Hepatocyte (in vitro differentiated cells): Measurements from ENCODE around the gene TOR1AIP2. TPM values are rescaled to one million over a fixed set of nuclear protein-coding genes. Genes with fewer than 3 reads are reported as not detected.

Experiments
- DNase-seq: peaks from one replicate; pipeline ENCODE4 v3.0.0-alpha.2; 2016; ENCODE audit warnings: low spot score
- H2AFZ ChIP-seq: fragments of 200-600 bp; sonication (generic); 2 replicates; pipeline ENCODE4 v1.6.0; 2016; ENCODE audit warnings: antibody characterized with exemption, mild to moderate bottlenecking
- H3K27ac ChIP-seq: fragments of 200-600 bp; sonication (generic); 2 replicates; pipeline ENCODE4 v1.5.1; 2016; ENCODE audit warnings: mild to moderate bottlenecking
- H3K27me3 ChIP-seq: fragments of 200-600 bp; sonication (generic); 2 replicates; pipeline ENCODE4 v1.6.1; 2016
- H3K36me3 ChIP-seq: fragments of 200-600 bp; sonication (generic); replicated peaks from 2 replicates; pipeline ENCODE4 v1.5.1; 2016; ENCODE audit warnings: low read depth; ENCODE audit not compliant: insufficient read depth
- H3K4me1 ChIP-seq: fragments of 200-600 bp; sonication (generic); 2 replicates; pipeline ENCODE4 v1.5.1; 2016; ENCODE audit warnings: mild to moderate bottlenecking, moderate library complexity; ENCODE audit not compliant: insufficient read depth
- H3K4me2 ChIP-seq: fragments of 200-600 bp; sonication (generic); 2 replicates; pipeline ENCODE4 v1.6.0; 2016
- H3K4me3 ChIP-seq: fragments of 200-600 bp; sonication (generic); 2 replicates; pipeline ENCODE4 v1.5.1; 2016; ENCODE audit warnings: mild to moderate bottlenecking
- H3K79me2 ChIP-seq: fragments of 200-600 bp; sonication (generic); 2 replicates; pipeline ENCODE4 v1.6.0; 2017; ENCODE audit warnings: mild to moderate bottlenecking
- H3K9me2 ChIP-seq: fragments of 200-600 bp; sonication (generic); replicated peaks from 2 replicates; pipeline ENCODE4 v1.6.0; 2017; ENCODE audit warnings: mild to moderate bottlenecking; ENCODE audit not compliant: insufficient read depth
- H3K9me3 ChIP-seq: fragments of 200-600 bp; sonication (generic); 2 replicates; pipeline ENCODE4 v1.5.1; 2016; ENCODE audit warnings: low read depth, mild to moderate bottlenecking
- H4K20me1 ChIP-seq: fragments of 200-600 bp; sonication (generic); 2 replicates; pipeline ENCODE4 v1.6.0; 2016; ENCODE audit warnings: mild to moderate bottlenecking; ENCODE audit not compliant: insufficient read depth, poor library complexity, severe bottlenecking
- CTCF ChIP-seq: fragments of 200-600 bp; sonication (generic); IDR thresholded peaks from 2 replicates; pipeline ENCODE4 v1.5.1; 2016; ENCODE audit warnings: antibody characterized with exemption, mild to moderate bottlenecking; ENCODE audit not compliant: poor library complexity
- EZH2 ChIP-seq: fragments of 200-600 bp; sonication (generic); IDR thresholded peaks from 2 replicates; pipeline ENCODE4 v1.6.1; 2016; ENCODE audit warnings: antibody characterized with exemption, mild to moderate bottlenecking, borderline replicate concordance
- EZH2phosphoT487 ChIP-seq: fragments of 200-600 bp; sonication (generic); IDR thresholded peaks from one replicate; pipeline ENCODE4 v1.6.1; 2018; ENCODE audit warnings: antibody characterized with exemption, mild to moderate bottlenecking, low read depth, moderate library complexity; ENCODE audit not compliant: unreplicated experiment, severe bottlenecking
- WGBS: methylation state at CpG from one replicate; pipeline ENCODE4 v1.1.6; 2016; ENCODE audit warnings: low lambda C conversion rate; ENCODE audit errors: missing lambda C conversion rate; 5-methylcytosine and 5-hydroxymethylcytosine counted together
- polyA plus RNA-seq: library from polyadenylated mRNA; unstranded; fragments of >200 nt; fragmentation: Nextera tagmentation; extraction: Ambion mirVana; gene quantifications from 2 replicates; pipeline ENCODE4 v1.2.1, GENCODE V29; 2016
- total RNA-seq: library from RNA; depleted of rRNA; stranded (reverse); fragments of >200 nt; gene quantifications from 2 replicates; pipeline ENCODE4 v1.2.3, GENCODE V29; 2014

Gene TOR1AIP2
- total and polyA plus RNA-seq, 2 experiments from 2014 or later: 36.6 to 158 TPM

- H2AFZ ChIP-seq: no peak overlapping the region
- H4K20me1 ChIP-seq: no peaks in the 10 kb centered on the region
- H3K9me2 ChIP-seq: no peaks in the 10 kb centered on the region
- no peak for DNase-seq
- no peaks in the 10 kb centered on the region for H3K36me3 ChIP-seq
- no peak overlapping the region for H3K4me2 ChIP-seq
- no peaks in the 10 kb centered on the region for H3K9me3 ChIP-seq
- WGBS: 72% methylated on average over 9 of the region's 9 CpGs
- H3K27me3 ChIP-seq: no peaks in the 10 kb centered on the region
- no peak overlapping the region for H3K27ac ChIP-seq
- H3K4me1 ChIP-seq: no peaks in the 10 kb centered on the region
- H3K4me3 ChIP-seq: no peak overlapping the region
- no peak for TF ChIP-seq EZH2
- no peak for TF ChIP-seq EZH2phosphoT487
- TF ChIP-seq CTCF: no peak
- H3K79me2 ChIP-seq: no peaks in the 10 kb centered on the region
Observed at GRCh38 chr1:179831852-179832699, 45.5 kb downstream of the TOR1AIP2 start.

- H3K27me3 ChIP-seq: no peaks in the 10 kb centered on the region
- H3K79me2 ChIP-seq: no peaks in the 10 kb centered on the region
- no peaks in the 10 kb centered on the region for H3K4me1 ChIP-seq
- no peak overlapping the region for H3K27ac ChIP-seq
- H3K9me3 ChIP-seq: no peaks in the 10 kb centered on the region
- no peak overlapping the region for H3K4me3 ChIP-seq
- TF ChIP-seq CTCF: no peak
- TF ChIP-seq EZH2: no peak
- TF ChIP-seq EZH2phosphoT487: no peak
- no peaks in the 10 kb centered on the region for H3K9me2 ChIP-seq
- H3K36me3 ChIP-seq: no peaks in the 10 kb centered on the region
- H3K4me2 ChIP-seq: no peak overlapping the region
- WGBS: 75% methylated on average over 3 of the region's 3 CpGs
- DNase-seq: no peak
- no peaks in the 10 kb centered on the region for H4K20me1 ChIP-seq
- no peak overlapping the region for H2AFZ ChIP-seq
Observed at GRCh38 chr1:179831225-179831624, 46.4 kb downstream of the TOR1AIP2 start.

- DNase-seq: no peak
- H2AFZ ChIP-seq: no peak overlapping the region
- H3K4me1 ChIP-seq: no peaks in the 10 kb centered on the region
- TF ChIP-seq EZH2 (no peak), CTCF (no peak), EZH2phosphoT487 (no peak)
- no peaks in the 10 kb centered on the region for H4K20me1 ChIP-seq
- H3K36me3 ChIP-seq: no peaks in the 10 kb centered on the region
- no peak overlapping the region for H3K4me2 ChIP-seq
- 89% methylated on average over 9 of the region's 9 CpGs for WGBS
- no peak overlapping the region for H3K4me3 ChIP-seq
- no peaks in the 10 kb centered on the region for H3K9me3 ChIP-seq
- no peaks in the 10 kb centered on the region for H3K79me2 ChIP-seq
- no peaks in the 10 kb centered on the region for H3K27me3 ChIP-seq
- no peaks in the 10 kb centered on the region for H3K9me2 ChIP-seq
- no peak overlapping the region for H3K27ac ChIP-seq
Observed at GRCh38 chr1:179828554-179829110, 49.0 kb downstream of the TOR1AIP2 start.
